DOHH2 (cell line): ENCODE measurements around the gene A2M.

ENCODE experiments used
- EZH2phosphoT487 ChIP-seq: fragments of 200-600 bp; sonication (generic); IDR thresholded peaks from 2 replicates; pipeline ENCODE4 v1.6.1; 2017; ENCODE audit warnings: borderline replicate concordance, mild to moderate bottlenecking, antibody characterized with exemption, low read length, moderate library complexity, mixed read lengths
- TF ChIP-seq, protein P1 (sequence below): fragments of 200-600 bp; sonication (generic); IDR thresholded peaks from one replicate; pipeline ENCODE4 v1.5.1; 2014; ENCODE audit warnings: antibody characterized with exemption, mild to moderate bottlenecking, low read depth, low read length; ENCODE audit not compliant: poor library complexity, severe bottlenecking

DNA sequence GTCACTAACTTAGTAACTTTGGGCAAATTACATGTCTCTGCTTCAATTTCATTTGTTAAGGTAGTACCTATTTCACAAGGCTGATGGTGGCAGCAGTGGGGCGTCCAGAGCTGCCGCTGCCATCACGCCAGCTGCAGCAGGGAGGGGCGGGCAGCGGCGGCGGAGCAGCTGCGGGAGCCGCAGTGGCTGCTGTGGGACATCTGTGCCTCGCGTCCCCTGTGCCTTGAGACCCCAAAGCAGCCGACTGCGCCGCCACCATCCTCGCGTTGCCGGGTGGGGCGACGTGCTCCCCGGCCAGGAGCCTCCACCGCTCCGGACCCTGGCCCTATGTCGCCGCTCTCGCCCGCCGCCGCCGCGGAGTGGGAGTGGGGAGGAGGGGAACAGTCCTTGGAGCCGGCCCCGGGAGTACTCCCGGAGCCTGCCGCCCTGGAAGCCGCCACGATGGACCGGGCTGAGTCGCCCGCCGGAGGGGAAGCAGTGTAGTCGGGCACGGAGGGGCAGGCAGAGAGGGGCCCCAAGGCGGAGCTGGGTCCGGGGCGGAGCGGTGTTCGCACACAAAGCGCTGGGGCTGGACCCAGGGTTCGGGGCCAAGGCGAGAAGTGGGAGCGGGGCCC is 51.4 kb downstream of the A2M start:
- TF ChIP-seq, protein P1, sequence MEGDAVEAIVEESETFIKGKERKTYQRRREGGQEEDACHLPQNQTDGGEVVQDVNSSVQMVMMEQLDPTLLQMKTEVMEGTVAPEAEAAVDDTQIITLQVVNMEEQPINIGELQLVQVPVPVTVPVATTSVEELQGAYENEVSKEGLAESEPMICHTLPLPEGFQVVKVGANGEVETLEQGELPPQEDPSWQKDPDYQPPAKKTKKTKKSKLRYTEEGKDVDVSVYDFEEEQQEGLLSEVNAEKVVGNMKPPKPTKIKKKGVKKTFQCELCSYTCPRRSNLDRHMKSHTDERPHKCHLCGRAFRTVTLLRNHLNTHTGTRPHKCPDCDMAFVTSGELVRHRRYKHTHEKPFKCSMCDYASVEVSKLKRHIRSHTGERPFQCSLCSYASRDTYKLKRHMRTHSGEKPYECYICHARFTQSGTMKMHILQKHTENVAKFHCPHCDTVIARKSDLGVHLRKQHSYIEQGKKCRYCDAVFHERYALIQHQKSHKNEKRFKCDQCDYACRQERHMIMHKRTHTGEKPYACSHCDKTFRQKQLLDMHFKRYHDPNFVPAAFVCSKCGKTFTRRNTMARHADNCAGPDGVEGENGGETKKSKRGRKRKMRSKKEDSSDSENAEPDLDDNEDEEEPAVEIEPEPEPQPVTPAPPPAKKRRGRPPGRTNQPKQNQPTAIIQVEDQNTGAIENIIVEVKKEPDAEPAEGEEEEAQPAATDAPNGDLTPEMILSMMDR: no peak
- TF ChIP-seq EZH2phosphoT487: no peak
